Endodermal cell (in vitro differentiated cells): ENCODE measurements around the gene SPDEF. TPM values are rescaled to one million over a fixed set of nuclear protein-coding genes. Genes with fewer than 3 reads are reported as not detected.
A peak's percentile ranks its signal among the peaks of the same experiment; 100 is the strongest.

Experiments used
- DNase-seq: peaks from one replicate; pipeline ENCODE4 v3.0.0-alpha.2; 2017
- H3K27ac ChIP-seq: 2 replicates; pipeline ENCODE4 v1.5.1; 2013; ENCODE audit warnings: mild to moderate bottlenecking, low read depth, low read length, moderate library complexity
- H3K27me3 ChIP-seq: 2 replicates; pipeline ENCODE4 v1.6.1; 2013; ENCODE audit warnings: mild to moderate bottlenecking, low read length, moderate library complexity; ENCODE audit not compliant: insufficient read depth, control insufficient read depth, poor library complexity, severe bottlenecking
- H3K36me3 ChIP-seq: 2 replicates; pipeline ENCODE4 v1.7.0; 2013; ENCODE audit warnings: mild to moderate bottlenecking, low read length, moderate library complexity; ENCODE audit not compliant: control insufficient read depth, insufficient read depth
- H3K4me1 ChIP-seq: one replicate; pipeline ENCODE4 v1.7.0; 2013; ENCODE audit warnings: low read length; ENCODE audit not compliant: control insufficient read depth, insufficient read depth
- H3K4me3 ChIP-seq: 2 replicates; pipeline ENCODE4 v1.5.1; 2013; ENCODE audit warnings: mild to moderate bottlenecking, low read length, moderate library complexity
- H3K9ac ChIP-seq: 2 replicates; pipeline ENCODE4 v1.6.1; 2013; ENCODE audit warnings: mild to moderate bottlenecking, low read length, moderate library complexity; ENCODE audit not compliant: poor library complexity, severe bottlenecking; ENCODE audit errors: extremely low read depth
- H3K9me3 ChIP-seq: 2 replicates; pipeline ENCODE4 v1.6.1; 2013; ENCODE audit warnings: mild to moderate bottlenecking, low read length, moderate library complexity; ENCODE audit not compliant: control insufficient read depth
- H3K27ac Mint-ChIP-seq: 2 replicates; pipeline ENCODE4 v1.8.0; 2020; ENCODE audit warnings: mixed read lengths
- H3K27me3 Mint-ChIP-seq: 2 replicates; pipeline ENCODE4 v1.8.0; 2021; ENCODE audit warnings: mild to moderate bottlenecking, mixed read lengths; ENCODE audit not compliant: insufficient read depth
- H3K36me3 Mint-ChIP-seq: 2 replicates; pipeline ENCODE4 v1.8.0; 2020; ENCODE audit warnings: low read depth, mixed read lengths
- H3K4me1 Mint-ChIP-seq: 2 replicates; pipeline ENCODE4 v1.8.0; 2020; ENCODE audit warnings: mixed read lengths
- H3K4me3 Mint-ChIP-seq: 2 replicates; pipeline ENCODE4 v1.8.0; 2020; ENCODE audit warnings: mild to moderate bottlenecking, moderate library complexity, mixed read lengths
- H3K9me3 Mint-ChIP-seq: 2 replicates; pipeline ENCODE4 v1.8.0; 2020; ENCODE audit warnings: mild to moderate bottlenecking, mixed read lengths
- WGBS, 2 experiments: methylation state at CpG; one replicate each; pipeline versions ENCODE4 v1.1.5 to v1.1.7; 2013; ENCODE audit warnings: missing lambda C conversion rate in 2 of 2, mixed read lengths in 1 of 2; ENCODE audit not compliant: insufficient coverage in 1 of 2, insufficient read length in 1 of 2; 5-methylcytosine and 5-hydroxymethylcytosine counted together
- total RNA-seq, 2 donors: library from RNA; stranded (reverse); fragmentation: NEBNext Ultra II Directional in 1 of 2; extraction: Animal tissue kit (Norgen Biotek cat#: 25700) in 1 of 2; gene quantifications; 2 replicates in 1 of 2; 3 replicates in 1 of 2; pipeline ENCODE4 v1.2.1, GENCODE V29; 2021
- TF ChIP-seq, protein P1 (sequence below): fragments of 200-600 bp; sonication (generic); conservative IDR thresholded peaks from 2 replicates; pipeline ENCODE4 v1.5.0; 2021; ENCODE audit warnings: antibody characterized with exemption, mild to moderate bottlenecking

Gene SPDEF
- total RNA-seq, 2 donors from 2014 or later: 1.1 to 2.6 TPM

DNA sequence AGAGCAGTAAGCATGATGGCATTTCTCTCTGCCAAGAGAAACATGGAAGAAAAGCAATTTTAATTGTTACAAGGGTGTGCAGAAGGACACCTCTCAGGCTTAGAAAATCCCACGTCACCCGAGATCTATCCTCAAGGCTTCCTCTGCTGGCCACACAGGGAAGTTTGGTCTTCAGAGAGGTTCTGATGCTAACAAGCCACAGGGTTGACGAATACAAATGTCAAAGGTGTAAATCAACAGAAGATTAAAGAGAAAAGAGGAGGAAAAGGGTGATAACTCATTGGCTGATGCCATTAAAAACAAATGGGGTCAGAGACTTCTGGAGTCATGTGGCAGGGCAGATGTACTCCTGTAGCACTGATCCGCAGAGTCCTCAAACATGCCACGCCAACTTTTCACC is 33.6 kb upstream of the SPDEF start:
- H3K36me3 ChIP-seq: peaks cover 4% of the 10 kb centered on the region
- no peaks in the 10 kb centered on the region for H3K9me3 ChIP-seq
- no peak overlapping the region for H3K9ac ChIP-seq
- TF ChIP-seq, protein P1, sequence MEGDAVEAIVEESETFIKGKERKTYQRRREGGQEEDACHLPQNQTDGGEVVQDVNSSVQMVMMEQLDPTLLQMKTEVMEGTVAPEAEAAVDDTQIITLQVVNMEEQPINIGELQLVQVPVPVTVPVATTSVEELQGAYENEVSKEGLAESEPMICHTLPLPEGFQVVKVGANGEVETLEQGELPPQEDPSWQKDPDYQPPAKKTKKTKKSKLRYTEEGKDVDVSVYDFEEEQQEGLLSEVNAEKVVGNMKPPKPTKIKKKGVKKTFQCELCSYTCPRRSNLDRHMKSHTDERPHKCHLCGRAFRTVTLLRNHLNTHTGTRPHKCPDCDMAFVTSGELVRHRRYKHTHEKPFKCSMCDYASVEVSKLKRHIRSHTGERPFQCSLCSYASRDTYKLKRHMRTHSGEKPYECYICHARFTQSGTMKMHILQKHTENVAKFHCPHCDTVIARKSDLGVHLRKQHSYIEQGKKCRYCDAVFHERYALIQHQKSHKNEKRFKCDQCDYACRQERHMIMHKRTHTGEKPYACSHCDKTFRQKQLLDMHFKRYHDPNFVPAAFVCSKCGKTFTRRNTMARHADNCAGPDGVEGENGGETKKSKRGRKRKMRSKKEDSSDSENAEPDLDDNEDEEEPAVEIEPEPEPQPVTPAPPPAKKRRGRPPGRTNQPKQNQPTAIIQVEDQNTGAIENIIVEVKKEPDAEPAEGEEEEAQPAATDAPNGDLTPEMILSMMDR: peak; percentile 59
- Mint-ChIP-seq H3K27ac (no peak overlapping the region), H3K27me3 (no peaks in the 10 kb centered on the region), H3K9me3 (no peaks in the 10 kb centered on the region), H3K36me3 (peaks cover 2% of the 10 kb centered on the region), H3K4me1 (peaks cover 38% of the 10 kb centered on the region), H3K4me3 (no peak overlapping the region)
- H3K27ac ChIP-seq: no peak overlapping the region
- H3K27me3 ChIP-seq: no peaks in the 10 kb centered on the region
- H3K4me1 ChIP-seq: peaks cover 15% of the 10 kb centered on the region
- peak; percentile 69 for DNase-seq
- WGBS, 2 experiments: 91 to 94% methylated on average over 3 to 5 of the region's 5 CpGs
- H3K4me3 ChIP-seq: no peak overlapping the region

DNA sequence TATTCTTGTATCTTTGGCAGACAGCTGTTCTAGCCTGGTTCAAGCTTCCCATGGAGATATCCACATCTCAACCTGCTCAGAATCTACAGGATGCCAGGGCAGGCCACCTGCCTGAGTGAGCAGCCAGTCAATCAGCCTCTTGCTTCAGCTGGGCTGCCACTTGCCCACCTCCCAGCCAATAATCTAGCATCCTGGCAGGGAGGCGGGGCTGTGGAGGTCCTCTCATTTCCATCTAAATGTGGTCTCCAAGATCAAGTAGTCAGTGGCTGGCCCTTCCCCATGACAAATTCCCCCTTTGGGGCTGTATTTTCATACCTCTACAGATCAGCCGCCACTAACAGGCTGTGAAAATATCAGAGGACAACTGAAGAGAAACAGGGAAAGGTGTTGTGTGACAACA is 33.0 kb upstream of the SPDEF start:
- Histone ChIP-seq H3K9me3 (no peaks in the 10 kb centered on the region), H3K4me3 (no peak overlapping the region), H3K27me3 (no peaks in the 10 kb centered on the region), H3K36me3 (peaks cover 4% of the 10 kb centered on the region), H3K9ac (no peak overlapping the region), H3K4me1 (peaks cover 15% of the 10 kb centered on the region), H3K27ac (no peak overlapping the region)
- 88 to 100% methylated on average over 1 to 2 of the region's 2 CpGs for WGBS, 2 experiments
- Mint-ChIP-seq H3K27me3 (no peaks in the 10 kb centered on the region), H3K9me3 (no peaks in the 10 kb centered on the region), H3K4me1 (peaks cover 42% of the 10 kb centered on the region), H3K36me3 (peaks cover 2% of the 10 kb centered on the region), H3K4me3 (no peak overlapping the region), H3K27ac (no peak overlapping the region)
- TF ChIP-seq, protein P1: no peak
- peak; percentile 80 for DNase-seq

- DNase-seq: peak; percentile 24
- 86 to 100% methylated on average over 1 to 2 of the region's 2 CpGs for WGBS, 2 experiments
- Mint-ChIP-seq H3K4me3 (no peak overlapping the region), H3K27me3 (no peaks in the 10 kb centered on the region), H3K9me3 (no peaks in the 10 kb centered on the region), H3K27ac (no peak overlapping the region), H3K36me3 (peaks cover 5% of the 10 kb centered on the region), H3K4me1 (peaks cover 39% of the 10 kb centered on the region)
- Histone ChIP-seq H3K27me3 (no peaks in the 10 kb centered on the region), H3K4me3 (no peak overlapping the region), H3K9ac (no peak overlapping the region), H3K4me1 (peaks cover 15% of the 10 kb centered on the region), H3K36me3 (peaks cover 4% of the 10 kb centered on the region), H3K9me3 (no peaks in the 10 kb centered on the region), H3K27ac (no peak overlapping the region)
- TF ChIP-seq, protein P1: no peak
Measured at GRCh38 chr6:34587851-34588250, 31.7 kb upstream of the SPDEF start.
